ENCODE measurements around the gene EMILIN2.

Gene EMILIN2

DNA sequence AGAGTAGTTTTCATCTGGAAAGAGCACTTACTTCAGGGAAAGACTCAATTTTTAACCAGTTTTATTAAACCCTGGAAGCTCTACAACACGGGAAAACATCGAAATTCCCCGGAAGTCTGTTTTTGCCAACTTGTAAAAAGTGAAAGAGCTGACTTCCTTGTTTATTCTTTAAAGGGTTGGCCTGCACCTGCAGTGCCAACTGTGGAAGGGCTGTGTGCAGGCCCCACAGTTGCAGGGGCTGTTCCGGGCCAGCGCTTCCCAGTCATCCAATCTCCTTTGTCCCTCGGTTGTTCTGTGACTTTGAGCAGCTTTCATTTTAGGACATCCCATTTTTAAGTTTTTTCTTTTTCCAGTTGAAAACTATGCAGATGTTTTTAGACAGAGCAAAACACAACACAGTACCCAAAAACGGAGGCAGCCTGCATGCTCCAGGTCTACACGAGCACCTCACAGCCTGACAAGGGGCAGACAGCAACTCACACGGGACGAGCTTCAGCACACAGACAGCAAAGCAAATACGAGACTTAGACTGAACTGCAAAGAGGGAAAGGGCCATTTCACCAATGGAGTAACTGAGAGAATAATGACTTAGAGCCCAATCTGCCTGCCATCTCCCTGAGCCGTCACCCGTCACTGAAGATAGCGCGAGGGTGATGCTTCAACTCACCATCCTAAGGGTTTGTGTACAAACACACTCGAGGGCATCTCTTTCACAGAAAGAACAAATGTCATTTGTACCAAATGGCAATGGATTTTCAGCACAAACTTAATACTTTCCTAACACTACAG lies 70.6 kb downstream of the EMILIN2 start:
- Histone ChIP-seq H3K9ac (peak overlapping the region; percentile 23), H2AFZ (no peak overlapping the region), H3K9me3 (ENCODE audit: control insufficient read depth, low read length) (no peaks in the 10 kb centered on the region), H3K36me3 (ENCODE audit: control insufficient read depth, insufficient read depth, low read length) (no peaks in the 10 kb centered on the region), H3K27ac (peak overlapping the region; percentile 99), H3K4me2 (ENCODE audit: low read length) (peak overlapping the region; percentile 32), H3K4me1 (peaks cover 96% of the 10 kb centered on the region), H3K4me3 (ENCODE audit: low read depth, low read length) (peak overlapping the region; percentile 23), H3K27me3 (ENCODE audit: control insufficient read depth, insufficient read depth, low read length) (no peaks in the 10 kb centered on the region), H3K79me2 (peaks cover 6% of the 10 kb centered on the region)
- TF ChIP-seq, protein P1, sequence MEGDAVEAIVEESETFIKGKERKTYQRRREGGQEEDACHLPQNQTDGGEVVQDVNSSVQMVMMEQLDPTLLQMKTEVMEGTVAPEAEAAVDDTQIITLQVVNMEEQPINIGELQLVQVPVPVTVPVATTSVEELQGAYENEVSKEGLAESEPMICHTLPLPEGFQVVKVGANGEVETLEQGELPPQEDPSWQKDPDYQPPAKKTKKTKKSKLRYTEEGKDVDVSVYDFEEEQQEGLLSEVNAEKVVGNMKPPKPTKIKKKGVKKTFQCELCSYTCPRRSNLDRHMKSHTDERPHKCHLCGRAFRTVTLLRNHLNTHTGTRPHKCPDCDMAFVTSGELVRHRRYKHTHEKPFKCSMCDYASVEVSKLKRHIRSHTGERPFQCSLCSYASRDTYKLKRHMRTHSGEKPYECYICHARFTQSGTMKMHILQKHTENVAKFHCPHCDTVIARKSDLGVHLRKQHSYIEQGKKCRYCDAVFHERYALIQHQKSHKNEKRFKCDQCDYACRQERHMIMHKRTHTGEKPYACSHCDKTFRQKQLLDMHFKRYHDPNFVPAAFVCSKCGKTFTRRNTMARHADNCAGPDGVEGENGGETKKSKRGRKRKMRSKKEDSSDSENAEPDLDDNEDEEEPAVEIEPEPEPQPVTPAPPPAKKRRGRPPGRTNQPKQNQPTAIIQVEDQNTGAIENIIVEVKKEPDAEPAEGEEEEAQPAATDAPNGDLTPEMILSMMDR (IDR thresholded peaks at IDR 0.05): peak; percentile 2

DNA sequence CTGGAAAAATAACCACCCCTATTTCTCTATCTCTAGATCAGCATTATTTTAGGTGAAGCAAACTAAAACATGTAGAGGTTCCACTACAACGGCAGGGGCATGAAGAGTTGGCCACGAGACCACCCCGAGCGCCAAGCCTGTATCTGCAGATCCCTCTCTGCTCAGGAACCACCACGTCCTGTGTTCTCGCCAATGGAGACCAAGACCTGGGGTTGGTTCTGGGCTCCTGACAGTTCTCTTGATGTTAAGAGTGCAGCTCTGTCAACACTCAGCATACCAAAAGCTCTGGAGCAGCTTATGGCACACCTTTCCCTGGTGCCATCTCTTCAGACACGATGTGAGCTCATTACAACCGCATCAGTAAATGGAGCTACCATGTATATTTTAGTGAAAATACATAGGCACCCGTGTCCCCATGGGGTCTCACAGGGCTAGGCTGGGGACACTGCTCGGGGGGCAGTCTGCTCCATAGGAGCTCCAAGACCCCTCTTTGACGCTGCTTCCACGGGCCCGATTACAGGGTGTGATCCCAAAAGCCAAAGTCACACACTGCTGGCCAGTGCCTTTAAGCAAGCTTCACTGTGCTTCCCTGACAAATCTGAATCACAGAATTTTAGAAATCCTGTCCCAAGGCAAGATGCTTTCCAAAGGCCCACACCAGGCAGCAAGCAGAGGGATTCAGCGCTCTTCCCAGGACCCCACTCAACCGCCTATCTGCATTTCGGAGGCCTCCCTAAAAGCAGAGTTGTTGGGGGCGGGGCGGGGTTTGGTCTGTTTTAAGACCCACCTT lies 72.2 kb downstream of the EMILIN2 start:
- Histone ChIP-seq H3K9ac (no peak overlapping the region), H3K79me2 (peaks cover 2% of the 10 kb centered on the region), H3K27ac (peak overlapping the region; percentile 99), H3K4me3 (ENCODE audit: low read depth, low read length) (no peak overlapping the region), H3K27me3 (ENCODE audit: control insufficient read depth, insufficient read depth, low read length) (no peaks in the 10 kb centered on the region), H3K36me3 (ENCODE audit: control insufficient read depth, insufficient read depth, low read length) (no peaks in the 10 kb centered on the region), H3K4me2 (ENCODE audit: low read length) (peak overlapping the region; percentile 32), H3K9me3 (ENCODE audit: control insufficient read depth, low read length) (no peaks in the 10 kb centered on the region), H2AFZ (no peak overlapping the region), H3K4me1 (peaks cover 90% of the 10 kb centered on the region)
- TF ChIP-seq, protein P1 (IDR thresholded peaks at IDR 0.05): no peak

DNA sequence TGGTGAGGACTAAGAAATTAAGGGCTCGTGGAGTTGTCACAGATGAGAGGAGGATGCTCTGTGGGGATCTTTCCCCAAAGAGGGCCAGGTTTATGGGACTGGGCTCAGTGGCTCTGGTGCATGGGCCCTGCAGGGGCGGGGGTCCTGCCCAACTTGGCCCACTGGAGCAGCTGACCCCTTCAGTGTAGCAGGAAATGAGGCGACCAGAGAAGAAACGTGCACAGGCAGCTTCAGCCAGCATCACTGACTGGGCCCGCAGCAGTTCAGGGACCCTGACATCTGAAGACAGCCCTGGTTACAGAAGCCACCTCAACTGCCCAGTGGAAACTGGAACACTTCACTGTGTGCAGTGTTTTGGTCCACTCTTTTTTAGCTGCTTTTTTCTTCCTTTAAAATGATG lies 72.8 kb downstream of the EMILIN2 start:
- no peaks in the 10 kb centered on the region for H3K9me3 ChIP-seq (ENCODE audit: control insufficient read depth, low read length)
- H3K27ac ChIP-seq: peak overlapping the region; percentile 99
- no peak overlapping the region for H3K9ac ChIP-seq
- TF ChIP-seq, protein P1 (IDR thresholded peaks at IDR 0.05): no peak
- H3K4me1 ChIP-seq: peaks cover 83% of the 10 kb centered on the region
- H3K36me3 ChIP-seq (ENCODE audit: control insufficient read depth, insufficient read depth, low read length): no peaks in the 10 kb centered on the region
- peaks cover 2% of the 10 kb centered on the region for H3K79me2 ChIP-seq
- no peak overlapping the region for H3K4me3 ChIP-seq (ENCODE audit: low read depth, low read length)
- H3K27me3 ChIP-seq (ENCODE audit: control insufficient read depth, insufficient read depth, low read length): no peaks in the 10 kb centered on the region
- no peak overlapping the region for H3K4me2 ChIP-seq (ENCODE audit: low read length)
- H2AFZ ChIP-seq: no peak overlapping the region

DNA sequence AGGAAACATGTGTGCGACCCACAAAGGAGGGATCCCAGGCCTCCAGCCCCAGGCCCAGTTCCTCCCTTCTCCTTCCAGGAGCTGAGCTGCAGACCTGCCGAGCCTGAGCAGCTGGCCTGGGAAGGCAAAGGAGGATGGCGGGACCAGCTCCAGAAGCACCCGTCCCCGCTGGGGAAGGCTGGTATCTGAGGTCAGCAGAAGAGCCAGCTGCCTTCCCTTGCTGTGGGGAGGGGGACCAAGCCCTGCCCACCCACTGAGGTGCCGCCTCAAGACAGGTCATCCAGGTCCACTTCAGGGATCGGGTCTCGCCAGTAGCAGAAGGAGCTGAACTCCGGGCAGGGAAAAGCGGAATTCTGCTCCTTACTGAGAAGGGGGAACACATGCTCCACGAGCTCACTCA lies 73.2 kb downstream of the EMILIN2 start:
- no peaks in the 10 kb centered on the region for H3K36me3 ChIP-seq (ENCODE audit: control insufficient read depth, insufficient read depth, low read length)
- H3K4me3 ChIP-seq (ENCODE audit: low read depth, low read length): no peak overlapping the region
- no peaks in the 10 kb centered on the region for H3K27me3 ChIP-seq (ENCODE audit: control insufficient read depth, insufficient read depth, low read length)
- no peaks in the 10 kb centered on the region for H3K9me3 ChIP-seq (ENCODE audit: control insufficient read depth, low read length)
- H2AFZ ChIP-seq: no peak overlapping the region
- H3K9ac ChIP-seq: peak overlapping the region; percentile 13
- peaks cover 79% of the 10 kb centered on the region for H3K4me1 ChIP-seq
- H3K4me2 ChIP-seq (ENCODE audit: low read length): no peak overlapping the region
- TF ChIP-seq, protein P1 (IDR thresholded peaks at IDR 0.05): no peak
- H3K79me2 ChIP-seq: peaks cover 2% of the 10 kb centered on the region
- peak overlapping the region; percentile 99 for H3K27ac ChIP-seq

All from parathyroid adenoma (tissue), 2 donors.